ENCODE data around the gene LTC4S.

DNA sequence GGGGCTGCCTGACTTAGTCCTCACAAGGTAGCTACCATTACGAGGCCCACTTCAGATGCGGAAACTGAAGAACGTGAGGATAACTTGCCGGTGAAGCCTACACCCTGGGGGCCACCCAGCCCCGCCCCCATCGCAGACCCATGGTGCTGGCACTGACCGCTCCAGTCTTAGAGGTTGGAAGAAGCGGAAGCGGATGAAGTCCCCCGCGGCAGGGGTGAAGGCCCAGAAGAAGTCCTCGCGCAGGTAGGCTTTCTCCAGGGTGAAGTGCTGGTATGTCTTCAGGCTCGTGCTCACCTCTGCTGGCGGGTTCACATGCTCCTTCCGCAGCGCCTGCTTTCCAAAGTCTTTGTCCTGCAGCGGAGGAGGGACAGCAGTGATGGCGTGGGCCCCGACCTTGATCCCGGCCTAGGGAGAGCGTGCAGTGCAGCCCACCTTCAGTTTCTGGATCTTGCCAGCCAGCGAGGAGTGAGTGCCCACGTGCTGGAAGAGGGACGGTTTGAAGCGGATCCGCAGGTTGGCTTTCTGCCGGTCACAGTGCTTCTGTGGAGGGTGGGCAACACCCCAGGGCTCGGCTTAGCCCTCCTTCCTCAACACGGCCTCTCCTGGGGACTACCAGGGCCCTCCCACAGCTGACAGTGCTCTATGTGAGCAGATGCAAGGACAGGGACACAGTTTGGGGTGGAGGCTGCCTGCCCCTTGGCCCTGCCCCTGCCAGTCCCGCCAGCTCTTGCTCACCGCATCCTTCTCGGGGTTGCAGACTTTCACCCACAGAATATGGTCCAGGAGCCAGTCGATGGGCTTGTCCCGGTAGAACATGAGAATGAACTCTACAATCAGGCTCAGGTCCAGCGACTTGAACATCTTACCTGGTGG lies 5.2 kb downstream of the LTC4S start:
- no peak for TF ChIP-seq EZH2 (IDR thresholded peaks at IDR 0.05; ENCODE audit: borderline replicate concordance, insufficient read depth, low read length, poor library complexity, severe bottlenecking)
- TF ChIP-seq, protein P1, sequence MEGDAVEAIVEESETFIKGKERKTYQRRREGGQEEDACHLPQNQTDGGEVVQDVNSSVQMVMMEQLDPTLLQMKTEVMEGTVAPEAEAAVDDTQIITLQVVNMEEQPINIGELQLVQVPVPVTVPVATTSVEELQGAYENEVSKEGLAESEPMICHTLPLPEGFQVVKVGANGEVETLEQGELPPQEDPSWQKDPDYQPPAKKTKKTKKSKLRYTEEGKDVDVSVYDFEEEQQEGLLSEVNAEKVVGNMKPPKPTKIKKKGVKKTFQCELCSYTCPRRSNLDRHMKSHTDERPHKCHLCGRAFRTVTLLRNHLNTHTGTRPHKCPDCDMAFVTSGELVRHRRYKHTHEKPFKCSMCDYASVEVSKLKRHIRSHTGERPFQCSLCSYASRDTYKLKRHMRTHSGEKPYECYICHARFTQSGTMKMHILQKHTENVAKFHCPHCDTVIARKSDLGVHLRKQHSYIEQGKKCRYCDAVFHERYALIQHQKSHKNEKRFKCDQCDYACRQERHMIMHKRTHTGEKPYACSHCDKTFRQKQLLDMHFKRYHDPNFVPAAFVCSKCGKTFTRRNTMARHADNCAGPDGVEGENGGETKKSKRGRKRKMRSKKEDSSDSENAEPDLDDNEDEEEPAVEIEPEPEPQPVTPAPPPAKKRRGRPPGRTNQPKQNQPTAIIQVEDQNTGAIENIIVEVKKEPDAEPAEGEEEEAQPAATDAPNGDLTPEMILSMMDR (IDR thresholded peaks at IDR 0.05; ENCODE audit: poor library complexity, severe bottlenecking): no peak
- TF ChIP-seq POLR2AphosphoS5 (IDR thresholded peaks at IDR 0.05): no peak
- TF ChIP-seq TAF1 (IDR thresholded peaks at IDR 0.05; ENCODE audit: low read depth): no peak
- TF ChIP-seq EP300 (conservative IDR thresholded peaks at IDR 0.05; ENCODE audit: poor library complexity, severe bottlenecking): no peak
- no peak for TF ChIP-seq MXI1 (conservative IDR thresholded peaks at IDR 0.05; ENCODE audit: poor library complexity, severe bottlenecking)
- TF ChIP-seq, protein P2, sequence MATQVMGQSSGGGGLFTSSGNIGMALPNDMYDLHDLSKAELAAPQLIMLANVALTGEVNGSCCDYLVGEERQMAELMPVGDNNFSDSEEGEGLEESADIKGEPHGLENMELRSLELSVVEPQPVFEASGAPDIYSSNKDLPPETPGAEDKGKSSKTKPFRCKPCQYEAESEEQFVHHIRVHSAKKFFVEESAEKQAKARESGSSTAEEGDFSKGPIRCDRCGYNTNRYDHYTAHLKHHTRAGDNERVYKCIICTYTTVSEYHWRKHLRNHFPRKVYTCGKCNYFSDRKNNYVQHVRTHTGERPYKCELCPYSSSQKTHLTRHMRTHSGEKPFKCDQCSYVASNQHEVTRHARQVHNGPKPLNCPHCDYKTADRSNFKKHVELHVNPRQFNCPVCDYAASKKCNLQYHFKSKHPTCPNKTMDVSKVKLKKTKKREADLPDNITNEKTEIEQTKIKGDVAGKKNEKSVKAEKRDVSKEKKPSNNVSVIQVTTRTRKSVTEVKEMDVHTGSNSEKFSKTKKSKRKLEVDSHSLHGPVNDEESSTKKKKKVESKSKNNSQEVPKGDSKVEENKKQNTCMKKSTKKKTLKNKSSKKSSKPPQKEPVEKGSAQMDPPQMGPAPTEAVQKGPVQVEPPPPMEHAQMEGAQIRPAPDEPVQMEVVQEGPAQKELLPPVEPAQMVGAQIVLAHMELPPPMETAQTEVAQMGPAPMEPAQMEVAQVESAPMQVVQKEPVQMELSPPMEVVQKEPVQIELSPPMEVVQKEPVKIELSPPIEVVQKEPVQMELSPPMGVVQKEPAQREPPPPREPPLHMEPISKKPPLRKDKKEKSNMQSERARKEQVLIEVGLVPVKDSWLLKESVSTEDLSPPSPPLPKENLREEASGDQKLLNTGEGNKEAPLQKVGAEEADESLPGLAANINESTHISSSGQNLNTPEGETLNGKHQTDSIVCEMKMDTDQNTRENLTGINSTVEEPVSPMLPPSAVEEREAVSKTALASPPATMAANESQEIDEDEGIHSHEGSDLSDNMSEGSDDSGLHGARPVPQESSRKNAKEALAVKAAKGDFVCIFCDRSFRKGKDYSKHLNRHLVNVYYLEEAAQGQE (IDR thresholded peaks at IDR 0.05; ENCODE audit: borderline replicate concordance): no peak
- TF ChIP-seq SMC3 (conservative IDR thresholded peaks at IDR 0.05; ENCODE audit: poor library complexity): no peak
- TF ChIP-seq RAD21 (conservative IDR thresholded peaks at IDR 0.05): no peak

All from neural cell (in vitro differentiated cells).